RCC 7860 (cell line): ENCODE results near the gene SMIM12.

ENCODE experiments used
- DNase-seq: peaks from one replicate; pipeline ENCODE4 v3.0.0-alpha.2; 2015; ENCODE audit warnings: low spot score
- FAIRE-seq: peaks from 2 replicates; lab custom pipeline; 2012; peaks lifted over from hg19 to GRCh38; lab: Jason Lieb, UNC

The SMIM12 gene

GRCh38 chr1:34803770-34804169 is 55.8 kb downstream of the SMIM12 start:
- no peak for DNase-seq
- FAIRE-seq: no peak
